Transverse colon (tissue), 4 donors: Measurements from ENCODE around the gene FARP1.

Experiments
- POLR2AphosphoS5 ChIP-seq, 3 donors: sonication (generic); formaldehyde crosslinking; IDR thresholded peaks; one replicate each; pipeline ENCODE4 v1.6.1; 2016; ENCODE audit warnings: antibody characterized with exemption in 3 of 3
- TF ChIP-seq, protein P1 (sequence below), 5 experiments: fragments of 200-600 bp in 3 of 5; fragments of 450-650 bp in 2 of 5; sonication (generic) in 3 of 5; IDR thresholded peaks; 1 replicate in 2 of 5; 2 replicates in 3 of 5; pipeline ENCODE4 v1.5.1; 2016 to 2017; ENCODE audit warnings: antibody characterized with exemption in 5 of 5, inconsistent platforms in 3 of 5, mild to moderate bottlenecking in 2 of 5, moderate library complexity in 1 of 5

DNA sequence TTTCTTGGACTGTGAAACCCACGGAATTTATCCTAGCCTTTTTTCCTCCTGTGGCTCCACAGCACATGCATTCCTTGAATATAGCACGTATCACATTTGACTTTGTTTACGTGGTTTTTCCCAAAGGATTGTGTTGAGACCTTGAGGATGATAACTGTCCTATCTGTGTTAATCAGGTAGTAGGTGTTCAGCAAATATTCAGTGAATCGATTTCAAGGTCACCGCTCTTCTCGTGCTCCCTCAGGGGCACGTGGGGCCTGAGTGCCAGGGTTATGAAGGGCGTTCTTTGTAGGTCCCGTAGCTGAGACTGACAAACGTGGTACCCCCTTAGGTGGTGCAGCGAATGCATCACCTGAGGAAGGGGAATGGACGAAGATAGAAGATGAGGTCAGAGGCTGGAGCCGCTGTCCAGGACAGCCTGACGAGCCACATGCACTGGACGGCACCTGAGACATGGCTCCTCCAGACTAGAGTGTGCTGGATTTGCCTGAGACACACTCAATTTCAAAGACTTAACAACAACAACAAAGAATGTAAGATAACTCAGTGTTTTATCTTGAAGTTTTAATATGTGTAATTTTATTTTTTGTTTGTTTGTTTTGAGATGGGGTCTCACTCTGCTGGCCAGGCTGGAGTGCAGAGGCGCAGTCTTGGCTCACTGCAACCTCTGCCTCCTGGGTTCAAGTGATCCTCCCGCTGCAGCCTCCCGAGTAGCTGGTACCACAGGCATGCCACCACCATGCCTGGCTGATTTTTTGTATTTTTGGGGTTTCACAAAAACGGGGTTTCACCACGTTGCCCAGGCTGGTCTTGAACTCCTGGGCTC lies 165.4 kb downstream of the FARP1 start:
- TF ChIP-seq, protein P1, sequence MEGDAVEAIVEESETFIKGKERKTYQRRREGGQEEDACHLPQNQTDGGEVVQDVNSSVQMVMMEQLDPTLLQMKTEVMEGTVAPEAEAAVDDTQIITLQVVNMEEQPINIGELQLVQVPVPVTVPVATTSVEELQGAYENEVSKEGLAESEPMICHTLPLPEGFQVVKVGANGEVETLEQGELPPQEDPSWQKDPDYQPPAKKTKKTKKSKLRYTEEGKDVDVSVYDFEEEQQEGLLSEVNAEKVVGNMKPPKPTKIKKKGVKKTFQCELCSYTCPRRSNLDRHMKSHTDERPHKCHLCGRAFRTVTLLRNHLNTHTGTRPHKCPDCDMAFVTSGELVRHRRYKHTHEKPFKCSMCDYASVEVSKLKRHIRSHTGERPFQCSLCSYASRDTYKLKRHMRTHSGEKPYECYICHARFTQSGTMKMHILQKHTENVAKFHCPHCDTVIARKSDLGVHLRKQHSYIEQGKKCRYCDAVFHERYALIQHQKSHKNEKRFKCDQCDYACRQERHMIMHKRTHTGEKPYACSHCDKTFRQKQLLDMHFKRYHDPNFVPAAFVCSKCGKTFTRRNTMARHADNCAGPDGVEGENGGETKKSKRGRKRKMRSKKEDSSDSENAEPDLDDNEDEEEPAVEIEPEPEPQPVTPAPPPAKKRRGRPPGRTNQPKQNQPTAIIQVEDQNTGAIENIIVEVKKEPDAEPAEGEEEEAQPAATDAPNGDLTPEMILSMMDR (IDR thresholded peaks at IDR 0.05): no peak
- TF ChIP-seq POLR2AphosphoS5 (IDR thresholded peaks at IDR 0.05): no peak
